ENCODE results near the gene SLC13A5. TPM values are rescaled to one million over a fixed set of nuclear protein-coding genes. Genes with fewer than 3 reads are reported as not detected.

The SLC13A5 gene
- 0.15 TPM in 1 of 2 replicates, not detected in the other for total RNA-seq (ENCODE audit: low replicate concordance)

GRCh38 chr17:6713130-6713917 lies at the start of gene SLC13A5:
SLC13A5 (minus strand) TSS chr17:6713369; CDS start chr17:6713333, 36 bp downstream.

GRCh38 chr17:6755731-6756184 lies 42.6 kb upstream of the SLC13A5 start, which contains the start of gene XAF1:
XAF1 (plus strand) TSS chr17:6756046; CDS start chr17:6756079, 33 bp downstream.

GRCh38 chr17:6651354-6651918 lies 61.7 kb downstream of the SLC13A5 start, which contains the start of the genes C17orf100 and MED31:
C17orf100 (plus strand) TSS chr17:6651762; CDS start chr17:6651914, 152 bp downstream.
MED31 (minus strand) TSS chr17:6651605; CDS start chr17:6651528, 77 bp downstream.

DNA sequence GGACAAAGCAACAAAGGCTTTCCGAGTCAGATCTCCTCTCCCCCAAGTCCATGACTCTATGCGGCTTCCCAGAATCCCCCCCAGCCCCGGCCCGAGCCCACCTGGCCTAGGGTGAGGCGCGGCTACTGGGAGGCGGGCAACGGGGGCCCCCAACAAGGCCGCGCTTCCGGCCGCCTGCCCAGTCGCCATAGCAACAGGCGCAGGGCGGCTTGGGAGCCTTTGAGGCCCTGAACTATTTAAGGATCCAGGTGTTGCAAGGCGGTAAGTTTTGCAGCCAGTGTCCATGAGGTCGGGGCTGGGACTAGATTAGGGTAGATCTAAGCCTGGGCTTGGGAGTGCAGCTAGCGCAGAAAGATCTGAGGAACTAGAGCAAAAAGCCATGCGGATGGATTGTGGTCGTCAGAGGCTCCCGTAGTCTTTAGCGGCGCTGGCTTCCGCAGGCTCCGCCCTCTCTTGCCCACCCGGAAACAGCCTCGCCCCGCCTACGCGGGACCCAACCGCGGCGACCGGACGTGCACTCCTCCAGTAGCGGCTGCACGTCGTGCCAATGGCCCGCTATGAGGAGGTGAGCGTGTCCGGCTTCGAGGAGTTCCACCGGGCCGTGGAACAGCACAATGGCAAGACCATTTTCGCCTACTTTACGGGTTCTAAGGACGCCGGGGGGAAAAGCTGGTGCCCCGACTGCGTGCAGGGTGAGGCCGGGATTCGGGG lies 72.5 kb downstream of the SLC13A5 start, which contains the start of the genes KIAA0753 and TXNDC17:
KIAA0753 (minus strand) TSS at position 176 of the 711 bp plus-strand sequence. CDS start 5,608 bp downstream, outside the sequence.
TXNDC17 (plus strand) TSS at position 525 of the 711 bp plus-strand sequence; CDS start at position 548, 23 bp downstream.

Other genes with a start within 250 kb of the SLC13A5 start
- gene PITPNM3, start 156.8 kb downstream of the SLC13A5 start, total RNA-seq (ENCODE audit: low replicate concordance), result 0.35 and 0.83 TPM in 2 replicates
- gene KIAA0753, start 72.7 kb downstream of the SLC13A5 start, total RNA-seq (ENCODE audit: low replicate concordance), result 8.6 and 12.3 TPM in 2 replicates
- gene TXNDC17, start 72.3 kb downstream of the SLC13A5 start, total RNA-seq (ENCODE audit: low replicate concordance), result 123 and 139 TPM in 2 replicates
- gene MED31, start 61.8 kb downstream of the SLC13A5 start, total RNA-seq (ENCODE audit: low replicate concordance), result 5.1 and 9.2 TPM in 2 replicates
- gene C17orf100, start 61.6 kb downstream of the SLC13A5 start, total RNA-seq (ENCODE audit: low replicate concordance), result under 0.01 and 0.45 TPM in 2 replicates
- 23.2 and 59.9 TPM in 2 replicates for gene XAF1, start 42.7 kb upstream of the SLC13A5 start, total RNA-seq (ENCODE audit: low replicate concordance)
- gene FBXO39, start 62.8 kb upstream of the SLC13A5 start, total RNA-seq (ENCODE audit: low replicate concordance), result 0.08 and 0.82 TPM in 2 replicates
- not detected in 2 replicates for gene TEKT1, start 118.4 kb upstream of the SLC13A5 start, total RNA-seq (ENCODE audit: low replicate concordance)